CD4-positive, alpha-beta T cell treated with Interleukin-21 for 1 hour (primary cell): ENCODE data around the gene BMP4.

Source experiments
- DNase-seq: peaks from one replicate; pipeline ENCODE4 v3.0.0-alpha.2; 2020

The BMP4 gene

DNA sequence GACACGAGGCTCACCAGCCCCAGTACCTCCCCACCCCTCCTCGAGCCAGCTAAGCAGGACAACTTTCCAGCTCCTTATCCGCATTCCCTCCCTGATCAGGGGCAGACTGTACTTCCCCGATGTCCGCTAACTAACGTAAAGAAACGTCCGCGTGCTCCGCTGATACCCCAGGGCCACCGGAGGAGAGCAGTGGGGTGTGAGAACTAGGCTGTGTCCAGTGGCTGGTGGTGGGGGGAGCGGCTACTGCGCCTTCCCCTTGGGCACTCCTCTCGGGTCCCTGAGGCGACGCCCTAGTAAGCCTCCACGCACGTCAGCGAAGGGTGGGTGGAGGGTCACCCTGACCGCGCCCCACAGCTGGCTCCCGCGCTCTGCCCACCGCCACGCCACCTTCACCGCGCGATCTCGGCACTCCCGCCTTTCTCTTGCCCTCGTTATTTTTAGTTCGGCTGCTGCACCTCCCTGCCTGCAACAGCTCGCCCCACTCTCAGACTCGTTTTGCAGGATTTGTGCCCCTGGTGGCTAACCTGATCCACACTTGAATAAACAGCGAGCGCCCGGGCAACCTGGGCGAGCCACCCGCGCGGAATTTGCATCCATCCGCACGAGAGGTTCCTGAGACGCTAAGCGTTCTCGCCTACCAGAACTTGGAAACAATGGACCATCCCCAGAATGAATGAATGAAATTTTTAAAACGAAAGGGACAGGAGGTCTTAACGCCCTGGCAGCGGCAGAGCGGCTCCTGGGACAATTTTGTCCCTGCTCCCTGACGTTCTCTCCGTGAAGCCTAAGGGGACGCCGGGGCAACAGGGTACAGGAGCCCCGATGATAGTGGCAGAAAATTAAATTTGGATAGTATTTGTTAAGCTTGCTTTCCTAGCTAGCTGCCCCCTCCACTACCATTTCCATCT lies 6.9 kb upstream of the BMP4 start:
- no peak for DNase-seq

DNA sequence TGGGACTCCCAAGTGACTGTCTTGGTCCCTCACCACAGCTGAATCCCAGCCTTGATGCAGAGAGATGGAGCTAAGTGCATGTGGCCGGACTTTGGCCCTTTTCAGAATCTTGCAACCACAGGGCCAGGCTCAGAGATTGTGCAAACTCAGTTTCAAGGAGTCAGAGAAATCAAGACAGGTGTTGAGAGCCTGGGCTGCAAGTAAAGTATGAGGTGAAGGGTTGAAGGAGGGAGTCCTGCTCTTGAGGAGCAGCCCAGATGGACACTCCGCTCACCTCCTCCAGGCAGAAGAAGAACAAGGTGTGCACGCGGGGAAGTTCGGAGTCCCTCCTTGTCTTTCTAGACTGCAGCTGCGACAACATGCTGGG lies 6.3 kb upstream of the BMP4 start:
- DNase-seq = no peak

- no peak for DNase-seq
Measured at GRCh38 chr14:53958628-53959027, 2.0 kb upstream of the BMP4 start.

DNA sequence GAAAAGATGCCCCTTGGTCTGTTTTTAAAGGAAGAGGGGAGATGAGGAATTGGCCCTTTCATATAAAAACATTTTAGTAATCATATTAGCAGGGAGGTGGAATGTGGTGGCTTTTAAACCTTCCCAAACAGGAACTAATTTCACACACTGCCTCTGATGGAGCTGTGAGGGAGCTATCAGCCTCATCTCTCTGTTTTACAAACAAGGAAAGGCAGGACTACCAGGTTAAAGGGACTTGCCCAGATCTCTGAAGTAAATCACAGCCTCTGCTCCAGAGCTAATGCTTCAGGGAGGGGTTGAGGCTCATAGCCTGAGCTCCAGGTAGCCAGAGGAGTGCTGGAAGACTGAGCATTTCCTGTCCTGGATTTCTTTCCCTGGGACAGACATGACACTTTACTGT lies 1.1 kb upstream of the BMP4 start:
- no peak for DNase-seq

DNA sequence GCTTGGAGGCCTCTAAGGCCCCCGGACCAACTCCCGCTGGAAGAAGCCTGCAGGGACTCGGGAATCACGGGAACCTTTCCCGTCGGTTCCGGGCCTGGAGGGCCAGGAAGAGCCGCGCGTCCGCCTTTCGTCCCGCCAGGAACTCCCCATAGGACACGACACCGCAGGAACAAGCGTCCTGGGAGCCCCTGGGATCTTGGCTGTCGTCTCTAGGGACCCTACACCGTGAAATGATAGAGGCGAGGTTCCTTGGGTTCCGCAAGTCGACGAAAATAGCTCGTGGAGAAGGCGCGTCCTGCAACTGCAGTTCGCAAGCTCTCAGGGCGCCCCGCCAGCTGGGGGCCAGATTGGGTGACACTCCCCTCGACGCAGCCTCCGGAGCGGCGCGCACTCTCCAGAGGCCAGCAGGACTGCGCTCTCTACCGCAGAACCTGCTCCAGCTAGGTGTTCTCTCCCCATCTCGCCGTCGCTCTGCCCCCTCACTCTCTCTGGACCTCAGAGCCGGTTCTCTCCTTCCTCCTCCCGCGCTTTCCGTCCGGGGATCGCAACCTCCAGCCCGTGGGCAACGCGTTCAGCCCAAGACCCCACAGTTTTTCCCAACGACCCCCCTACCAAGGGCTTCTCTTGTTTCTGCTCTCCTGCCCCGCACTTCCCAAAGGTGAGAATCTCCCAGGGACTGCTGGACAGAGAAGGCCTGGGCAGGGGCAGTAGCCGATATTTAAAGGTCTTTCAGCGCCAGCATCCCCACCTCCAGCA lies 776 bp downstream of the BMP4 start:
- no peak for DNase-seq

DNA sequence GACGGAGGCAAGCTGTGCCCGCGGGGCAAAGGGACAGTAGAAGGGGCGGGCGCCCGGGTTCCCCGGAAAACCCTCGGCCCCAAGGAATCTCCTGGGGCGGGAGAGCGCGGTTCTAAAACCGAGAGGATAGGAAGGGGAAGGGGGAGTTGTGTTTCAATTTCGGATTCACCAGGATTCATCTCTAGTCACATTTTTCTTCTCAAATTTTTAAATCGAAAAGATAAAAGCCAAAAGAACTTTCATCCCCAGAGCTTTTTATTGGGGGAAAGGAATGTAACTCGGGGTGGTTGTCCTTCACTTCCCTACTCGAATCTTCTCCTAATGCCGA lies 1.4 kb downstream of the BMP4 start:
- DNase-seq = no peak

- no peak for DNase-seq
Measured at GRCh38 chr14:53954551-53955228, 1.9 kb downstream of the BMP4 start.

DNA sequence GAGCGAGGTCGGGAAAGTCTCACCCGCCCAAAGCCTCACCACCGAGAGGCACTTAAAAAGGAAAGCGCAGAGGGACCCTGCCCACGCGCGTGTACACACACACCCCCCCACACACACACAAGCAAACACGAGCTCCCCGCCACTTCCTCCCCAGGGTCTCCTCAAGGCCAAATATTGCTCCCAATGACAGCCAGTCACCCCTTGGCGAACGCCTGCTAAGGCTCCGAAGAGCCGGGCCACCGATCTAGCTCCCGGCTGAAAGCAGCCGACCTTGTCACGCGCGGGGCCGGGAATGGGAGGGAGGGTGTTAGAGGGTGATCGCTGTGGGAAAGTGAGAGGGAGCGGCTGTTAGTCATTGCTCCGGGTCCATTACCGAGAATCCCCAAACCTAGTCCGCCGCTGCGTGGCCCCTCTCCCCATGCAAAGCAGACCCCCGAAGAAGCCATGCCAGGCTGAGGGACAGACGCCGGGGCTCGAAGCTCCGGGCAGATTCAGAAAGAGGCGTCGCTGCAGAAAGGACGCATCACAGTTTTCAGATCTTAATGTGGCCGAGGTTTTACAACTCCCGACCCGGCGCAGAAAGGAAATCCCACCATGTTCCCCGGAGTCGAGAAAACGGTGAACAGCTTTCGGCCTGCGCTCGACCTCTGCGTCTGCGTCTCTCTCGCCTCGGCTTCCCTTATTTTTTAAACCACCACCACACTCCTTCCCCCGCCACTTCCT lies 2.6 kb downstream of the BMP4 start:
- no peak for DNase-seq

- DNase-seq = no peak
Measured at GRCh38 chr14:53953002-53953827, 3.4 kb downstream of the BMP4 start.

DNA sequence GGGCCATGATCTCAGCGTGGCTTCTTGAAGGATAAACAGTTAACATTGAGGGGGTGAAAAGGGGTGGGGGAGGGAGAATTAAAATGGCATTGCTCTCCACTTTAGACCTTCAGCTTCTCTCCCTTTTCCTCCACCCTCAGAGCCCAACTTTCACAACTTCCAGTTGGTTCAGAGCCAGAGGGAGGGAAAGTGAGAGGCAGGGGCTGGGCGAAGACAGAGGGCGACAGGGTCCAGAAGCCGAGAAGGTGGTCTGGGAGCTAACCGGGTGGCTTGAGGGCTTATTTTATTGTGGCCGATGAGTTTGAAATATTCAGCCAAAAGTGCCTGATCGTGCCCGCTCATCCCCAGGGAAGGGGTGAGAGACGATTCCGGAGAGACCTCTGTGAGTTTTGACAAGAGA lies 4.1 kb downstream of the BMP4 start:
- no peak for DNase-seq

GRCh38 chr14:53951627-53952303 lies 4.9 kb downstream of the BMP4 start:
- DNase-seq = no peak

GRCh38 chr14:53951243-53951626 lies 5.4 kb downstream of the BMP4 start:
- DNase-seq = no peak

- DNase-seq = no peak
Measured at GRCh38 chr14:53950031-53950793, 6.4 kb downstream of the BMP4 start.

- no peak for DNase-seq
Measured at GRCh38 chr14:53949201-53949600, 7.4 kb downstream of the BMP4 start.

DNA sequence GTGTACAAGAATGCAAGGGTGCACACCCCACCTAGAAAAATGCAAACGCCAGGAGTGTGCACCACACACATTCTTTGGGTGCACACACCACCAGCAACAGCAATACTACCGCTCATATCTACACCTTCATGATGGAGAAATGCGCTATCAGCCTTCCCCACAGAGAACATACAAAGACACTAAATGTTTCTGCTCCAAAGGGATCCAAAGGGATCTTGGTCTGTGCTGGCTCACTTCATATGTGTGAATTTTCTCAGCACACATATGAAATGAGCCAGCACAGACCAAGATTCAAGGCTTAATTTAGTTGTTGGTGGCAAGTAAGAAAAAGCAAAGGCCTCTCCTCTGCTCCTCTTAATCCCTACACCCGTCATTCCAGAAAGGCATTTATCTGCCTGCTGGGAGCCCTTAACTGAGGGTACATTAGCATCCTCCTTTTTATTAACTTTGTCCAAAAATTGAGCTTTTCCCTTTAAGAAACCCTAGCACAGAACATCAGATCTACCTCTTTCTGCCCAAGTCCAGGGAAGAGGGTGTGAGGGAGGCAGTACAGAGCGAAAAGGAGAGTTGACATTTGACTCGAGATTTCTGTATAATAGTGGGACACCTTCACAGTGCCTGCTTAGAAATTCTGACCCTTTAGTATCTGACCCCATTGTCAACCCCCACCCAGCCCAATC lies 8.3 kb downstream of the BMP4 start:
- DNase-seq = no peak

DNA sequence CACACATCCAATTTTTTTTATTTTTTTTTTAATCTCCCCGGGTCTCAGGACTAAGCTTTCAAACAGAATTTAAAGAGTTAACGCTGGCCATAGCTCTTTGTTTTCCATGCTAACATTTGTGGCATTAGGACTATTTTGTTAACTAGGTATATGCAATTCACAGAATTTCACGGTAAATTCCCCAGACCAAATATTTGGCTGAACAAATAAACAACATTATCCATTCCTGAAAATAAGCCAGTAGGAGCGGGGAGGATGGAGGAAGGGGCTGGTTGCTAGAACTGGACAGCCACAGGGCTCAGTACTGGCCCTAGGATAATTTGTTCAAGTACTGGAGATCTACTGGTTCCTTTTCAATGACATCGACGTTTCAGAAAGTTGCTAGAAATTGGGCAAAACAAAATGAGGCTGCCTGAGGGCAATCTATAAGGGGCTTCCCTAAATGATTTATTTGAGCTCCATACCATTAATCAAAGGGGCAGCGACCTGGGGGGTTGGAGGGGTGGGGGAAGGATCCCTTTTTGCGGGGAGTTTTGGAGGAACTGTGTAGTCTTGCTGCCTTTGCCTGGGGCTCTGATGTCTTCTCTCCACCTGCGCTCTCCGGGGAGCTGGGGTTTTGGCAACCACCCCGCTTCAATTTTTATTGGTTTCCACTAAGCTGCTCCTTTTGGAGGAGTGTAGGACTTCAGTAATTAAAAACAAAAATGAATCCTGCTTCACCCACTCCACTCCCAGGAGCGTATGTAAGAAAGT lies 9.0 kb downstream of the BMP4 start:
- DNase-seq = no peak

- DNase-seq = no peak
Measured at GRCh38 chr14:53947094-53947445, 9.6 kb downstream of the BMP4 start.

DNA sequence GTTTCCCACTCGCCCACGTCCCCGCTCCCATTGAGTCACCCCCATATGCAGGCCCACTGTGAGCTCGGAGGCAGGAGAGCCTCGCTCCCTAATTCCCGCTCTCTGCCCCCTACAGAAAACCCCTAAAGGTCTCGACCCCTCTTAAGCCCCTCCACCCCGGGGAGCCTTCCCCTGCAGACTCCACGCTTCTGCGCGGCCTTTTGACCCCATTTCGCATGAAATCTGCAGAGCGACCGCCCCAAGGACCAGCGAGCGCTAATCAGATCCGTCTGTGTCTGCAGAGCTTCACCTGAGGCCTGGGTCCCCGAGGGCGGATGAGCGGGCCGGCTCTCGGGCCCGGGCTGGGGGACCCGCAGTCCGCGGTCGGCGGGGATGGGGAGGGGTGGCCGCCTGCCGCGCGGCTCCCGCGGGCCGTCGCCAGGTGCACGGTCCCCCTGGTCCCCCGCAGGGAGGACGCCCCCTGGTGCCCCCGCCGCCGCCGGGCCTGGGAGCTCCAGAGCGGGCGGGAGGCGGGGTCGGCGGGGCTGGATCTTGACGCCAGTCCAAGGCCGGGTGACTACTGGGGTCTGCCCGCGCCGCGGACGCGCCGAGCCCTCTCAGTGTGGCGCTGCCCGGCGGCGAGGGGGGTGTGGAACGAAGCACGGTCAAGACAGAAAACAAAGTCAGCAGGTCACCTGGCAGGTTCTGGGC lies 10.1 kb downstream of the BMP4 start:
- no peak for DNase-seq

DNA sequence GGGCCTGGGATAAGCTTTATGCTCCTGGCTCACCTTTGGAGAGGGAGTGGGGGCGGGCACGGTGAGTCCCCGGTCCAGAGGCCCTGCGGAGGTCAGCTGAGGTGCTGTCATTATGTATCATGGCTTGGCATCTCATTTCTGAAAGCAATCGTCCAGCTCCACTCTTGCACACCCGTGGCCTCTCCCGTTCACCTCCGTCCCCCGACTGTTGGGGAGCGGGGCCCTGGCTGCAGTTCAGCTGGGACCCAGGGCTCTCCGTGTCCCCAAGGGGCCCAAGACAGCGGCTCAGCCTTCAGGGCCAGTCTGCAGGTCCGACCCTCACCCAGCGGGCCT lies 10.6 kb downstream of the BMP4 start:
- no peak for DNase-seq
